Neutrophil (primary cell): ENCODE data around the gene TEX13D.

Experiments used
- H3K27ac ChIP-seq: fragments of 200-600 bp; sonication (generic); 2 replicates; pipeline ENCODE4 v1.5.1; 2016; ENCODE audit warnings: mild to moderate bottlenecking, moderate library complexity
- H3K27me3 ChIP-seq: fragments of 200-600 bp; sonication (generic); 2 replicates; pipeline ENCODE4 v1.6.0; 2016; ENCODE audit warnings: mild to moderate bottlenecking
- H3K36me3 ChIP-seq: fragments of 200-600 bp; sonication (generic); 2 replicates; pipeline ENCODE4 v1.5.1; 2017
- H3K4me1 ChIP-seq, 2 experiments: fragments of 200-600 bp in 1 of 2; sonication (generic) in 1 of 2; 1 replicate in 1 of 2; 2 replicates in 1 of 2; pipeline versions ENCODE4 v1.5.1 to v1.6.1; 2013 to 2016; ENCODE audit warnings: low read depth in 1 of 2, low read length in 1 of 2, mild to moderate bottlenecking in 1 of 2, moderate library complexity in 1 of 2; ENCODE audit not compliant: control insufficient read depth in 1 of 2, insufficient read depth in 1 of 2
- H3K4me3 ChIP-seq, 2 experiments: fragments of 200-600 bp in 1 of 2; sonication (generic) in 1 of 2; 1 replicate in 1 of 2; 2 replicates in 1 of 2; pipeline ENCODE4 v1.5.1; 2013 to 2016; ENCODE audit warnings: low read depth in 1 of 2, low read length in 1 of 2, mild to moderate bottlenecking in 1 of 2, moderate library complexity in 1 of 2
- H3K9me3 ChIP-seq: fragments of 200-600 bp; sonication (generic); 2 replicates; pipeline ENCODE4 v1.5.1; 2016
- TF ChIP-seq, protein P1 (sequence below): fragments of 200-600 bp; sonication (generic); IDR thresholded peaks from 2 replicates; pipeline ENCODE4 v1.5.1; 2016; ENCODE audit warnings: antibody characterized with exemption

The TEX13D gene

DNA sequence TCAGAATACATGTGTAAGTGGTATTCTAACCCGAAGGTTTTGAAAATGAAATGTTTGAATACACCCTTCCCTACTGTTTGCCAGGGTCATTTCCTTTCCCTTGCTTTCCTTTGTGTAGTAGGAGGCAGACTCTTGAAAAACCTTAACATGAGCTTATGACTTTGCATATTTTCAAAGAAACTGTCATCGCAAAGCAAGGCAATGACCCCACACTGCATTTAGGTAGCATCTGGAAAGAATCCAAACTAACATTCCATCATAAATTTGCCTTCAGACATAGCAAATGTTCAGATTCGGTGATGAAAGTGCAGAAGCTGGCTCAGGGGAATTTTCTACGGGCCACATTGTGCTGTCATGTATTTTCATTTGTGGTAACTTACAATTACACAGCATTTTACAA lies 46.2 kb downstream of the TEX13D start:
- no peak overlapping the region for H3K4me3 ChIP-seq
- TF ChIP-seq, protein P1, sequence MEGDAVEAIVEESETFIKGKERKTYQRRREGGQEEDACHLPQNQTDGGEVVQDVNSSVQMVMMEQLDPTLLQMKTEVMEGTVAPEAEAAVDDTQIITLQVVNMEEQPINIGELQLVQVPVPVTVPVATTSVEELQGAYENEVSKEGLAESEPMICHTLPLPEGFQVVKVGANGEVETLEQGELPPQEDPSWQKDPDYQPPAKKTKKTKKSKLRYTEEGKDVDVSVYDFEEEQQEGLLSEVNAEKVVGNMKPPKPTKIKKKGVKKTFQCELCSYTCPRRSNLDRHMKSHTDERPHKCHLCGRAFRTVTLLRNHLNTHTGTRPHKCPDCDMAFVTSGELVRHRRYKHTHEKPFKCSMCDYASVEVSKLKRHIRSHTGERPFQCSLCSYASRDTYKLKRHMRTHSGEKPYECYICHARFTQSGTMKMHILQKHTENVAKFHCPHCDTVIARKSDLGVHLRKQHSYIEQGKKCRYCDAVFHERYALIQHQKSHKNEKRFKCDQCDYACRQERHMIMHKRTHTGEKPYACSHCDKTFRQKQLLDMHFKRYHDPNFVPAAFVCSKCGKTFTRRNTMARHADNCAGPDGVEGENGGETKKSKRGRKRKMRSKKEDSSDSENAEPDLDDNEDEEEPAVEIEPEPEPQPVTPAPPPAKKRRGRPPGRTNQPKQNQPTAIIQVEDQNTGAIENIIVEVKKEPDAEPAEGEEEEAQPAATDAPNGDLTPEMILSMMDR = no peak
- no peaks in the 10 kb centered on the region for H3K36me3 ChIP-seq
- H3K9me3 ChIP-seq = no peaks in the 10 kb centered on the region
- H3K27ac ChIP-seq = no peak overlapping the region
- H3K27me3 ChIP-seq = no peaks in the 10 kb centered on the region
- peaks cover 10 to 14% of the 10 kb centered on the region in 2 experiments for H3K4me1 ChIP-seq

DNA sequence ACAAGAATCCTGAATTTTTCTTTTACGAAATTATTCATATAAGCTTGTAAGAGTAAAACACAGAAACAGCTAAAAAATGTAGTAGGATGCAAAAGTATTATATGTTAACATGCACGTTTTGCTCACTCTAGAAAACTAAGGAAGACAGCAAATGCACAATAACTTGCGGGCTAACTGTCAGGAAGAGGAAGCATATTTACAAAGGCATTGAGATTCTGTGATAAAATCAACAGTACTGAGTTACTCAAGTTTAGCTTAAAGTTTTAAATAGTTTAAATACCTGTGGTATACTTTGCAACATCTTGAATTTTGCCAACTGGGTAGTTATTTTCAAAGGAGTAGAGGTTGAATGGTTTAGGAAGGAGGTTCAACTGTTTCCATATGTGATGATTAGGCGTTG lies 50.9 kb downstream of the TEX13D start:
- TF ChIP-seq, protein P1 = no peak
- no peaks in the 10 kb centered on the region for H3K9me3 ChIP-seq

DNA sequence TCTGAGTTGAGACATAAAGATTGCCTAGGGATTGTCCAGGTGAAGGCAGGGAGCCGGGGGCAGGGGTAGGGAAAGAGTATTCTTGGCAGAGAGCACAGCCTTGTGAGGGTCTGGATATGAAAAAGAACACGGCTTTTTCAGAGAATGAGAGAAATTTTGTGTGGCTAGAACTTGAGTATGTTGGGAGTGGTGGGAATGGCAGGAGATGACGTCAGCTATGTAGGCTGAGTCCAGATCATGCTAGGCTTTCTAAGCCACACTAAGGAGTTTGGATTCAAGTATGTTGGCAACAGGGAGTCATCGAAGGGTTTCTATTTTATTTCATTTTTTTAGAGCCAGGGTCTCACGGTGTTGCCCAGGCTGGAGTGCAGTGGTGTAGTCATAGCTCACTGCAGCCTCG lies 53.9 kb downstream of the TEX13D start:
- TF ChIP-seq, protein P1 = no peak
- H3K27ac ChIP-seq = no peak overlapping the region
- peaks cover 6% of the 10 kb centered on the region in 2 experiments for H3K4me1 ChIP-seq
- no peaks in the 10 kb centered on the region for H3K36me3 ChIP-seq
- H3K9me3 ChIP-seq = no peaks in the 10 kb centered on the region
- no peaks in the 10 kb centered on the region for H3K27me3 ChIP-seq
- H3K4me3 ChIP-seq = no peak overlapping the region

More for the DNA sequence above, 50.9 kb downstream of the TEX13D start:
- Histone ChIP-seq H3K4me3 (no peak overlapping the region), H3K27me3 (no peaks in the 10 kb centered on the region), H3K4me1 (peaks cover 10 to 14% of the 10 kb centered on the region in 2 experiments), H3K36me3 (no peaks in the 10 kb centered on the region), H3K27ac (no peak overlapping the region)
